Activated CD4-positive, CD25-positive, alpha-beta regulatory T cell treated with anti-CD3 and anti-CD28 coated beads, Interleukin-2, amount 50 U/mL, for 24 hours (primary cell): ENCODE measurements around the gene ZNF609.
"Not testable (repeated sequence)": the region's sequence is repeated elsewhere in the genome, so short reads cannot be mapped to it uniquely, and the experiment has no call there.

Source experiments
- ATAC-seq, 2 donors: fragments of 150-1000 bp; cut with Tn5 transposase; one replicate each; pipeline ENCODE4 v1.10.0; 2021; ENCODE audit warnings: mild to moderate bottlenecking in 1 of 2, moderate library complexity in 1 of 2

The ZNF609 gene

GRCh38 chr15:64623347-64623996 lies 163.1 kb downstream of the ZNF609 start:
- ATAC-seq = peak; percentile 14 to 31

- no peak for ATAC-seq
Measured at GRCh38 chr15:64624242-64624641, 163.9 kb downstream of the ZNF609 start.

- ATAC-seq = no peak
Measured at GRCh38 chr15:64629063-64629462, 168.7 kb downstream of the ZNF609 start.

GRCh38 chr15:64630396-64631107 lies 170.2 kb downstream of the ZNF609 start:
- ATAC-seq = no peak

GRCh38 chr15:64632639-64633038 lies 172.3 kb downstream of the ZNF609 start:
- not testable (repeated sequence) for ATAC-seq

GRCh38 chr15:64633332-64633731 lies 173.0 kb downstream of the ZNF609 start:
- ATAC-seq = no peak

GRCh38 chr15:64634027-64634426 lies 173.6 kb downstream of the ZNF609 start:
- peak; percentile 77 to 82 for ATAC-seq

- peak; percentile 18 to 55 for ATAC-seq
Measured at GRCh38 chr15:64634576-64635498, 174.5 kb downstream of the ZNF609 start.

- no peak for ATAC-seq
Measured at GRCh38 chr15:64635499-64636495, 175.4 kb downstream of the ZNF609 start.

GRCh38 chr15:64636556-64636955 lies 176.2 kb downstream of the ZNF609 start:
- no peak for ATAC-seq

GRCh38 chr15:64637412-64637811 lies 177.0 kb downstream of the ZNF609 start:
- no peak for ATAC-seq

GRCh38 chr15:64639744-64640143 lies 179.4 kb downstream of the ZNF609 start:
- not testable (repeated sequence) for ATAC-seq

GRCh38 chr15:64640146-64640871 lies 179.9 kb downstream of the ZNF609 start:
- no peak for ATAC-seq

GRCh38 chr15:64642875-64643274 lies 182.5 kb downstream of the ZNF609 start:
- no peak for ATAC-seq

- no peak for ATAC-seq
Measured at GRCh38 chr15:64643685-64644084, 183.3 kb downstream of the ZNF609 start.

GRCh38 chr15:64644811-64645210 lies 184.4 kb downstream of the ZNF609 start:
- ATAC-seq = not testable (repeated sequence)

GRCh38 chr15:64645995-64646394 lies 185.6 kb downstream of the ZNF609 start:
- no peak for ATAC-seq

- ATAC-seq = no peak
Measured at GRCh38 chr15:64647367-64647766, 187.0 kb downstream of the ZNF609 start.

- no peak for ATAC-seq
Measured at GRCh38 chr15:64650552-64650951, 190.2 kb downstream of the ZNF609 start.

GRCh38 chr15:64651601-64652191 lies 191.3 kb downstream of the ZNF609 start:
- peak; percentile 94 to 98 for ATAC-seq

GRCh38 chr15:64653757-64654156 lies 193.4 kb downstream of the ZNF609 start:
- ATAC-seq = no peak
